GM23338 (cell line): Measurements from ENCODE around the gene TTC27. TPM values are rescaled to one million over a fixed set of nuclear protein-coding genes. Genes with fewer than 3 reads are reported as not detected.
A peak's percentile ranks its signal among the peaks of the same experiment; 100 is the strongest.

ENCODE experiments used
- ATAC-seq: fragments of 200-7000 bp; cut with Tn5 transposase; 3 replicates; pipeline ENCODE4 v1.9.1; 2020
- DNase-seq: peaks from one replicate; pipeline ENCODE4 v3.0.0-alpha.2; 2015; ENCODE audit warnings: low spot score
- H2AFZ ChIP-seq: fragments of 200-600 bp; sonication (generic); 2 replicates; pipeline ENCODE4 v1.8.0; 2016; ENCODE audit warnings: antibody characterized with exemption, mild to moderate bottlenecking, moderate library complexity
- H3F3A ChIP-seq: fragments of 200-600 bp; sonication (generic); replicated peaks from 2 replicates; pipeline ENCODE4 v1.8.0; 2017; ENCODE audit warnings: antibody characterized with exemption, mixed run types, low read depth
- H3K27ac ChIP-seq: fragments of 200-600 bp; sonication (generic); 2 replicates; pipeline ENCODE4 v1.6.1; 2016; ENCODE audit warnings: low read depth
- H3K27me3 ChIP-seq: fragments of 200-600 bp; sonication (generic); 2 replicates; pipeline ENCODE4 v1.8.0; 2016; ENCODE audit warnings: mild to moderate bottlenecking, mixed run types, moderate library complexity; ENCODE audit not compliant: insufficient read depth
- H3K36me3 ChIP-seq: fragments of 200-600 bp; sonication (generic); 2 replicates; pipeline ENCODE4 v1.8.0; 2016; ENCODE audit warnings: mild to moderate bottlenecking; ENCODE audit not compliant: insufficient read depth
- H3K4me1 ChIP-seq: fragments of 200-600 bp; sonication (generic); 2 replicates; pipeline ENCODE4 v1.8.0; 2016; ENCODE audit warnings: mild to moderate bottlenecking, moderate library complexity; ENCODE audit not compliant: insufficient read depth
- H3K4me2 ChIP-seq: fragments of 200-600 bp; sonication (generic); 2 replicates; pipeline ENCODE4 v1.7.1; 2017; ENCODE audit warnings: mixed run types
- H3K4me3 ChIP-seq: fragments of 200-600 bp; sonication (generic); 2 replicates; pipeline ENCODE4 v1.6.1; 2016; ENCODE audit warnings: mixed run types
- H3K79me2 ChIP-seq: fragments of 200-600 bp; sonication (generic); replicated peaks from 2 replicates; pipeline ENCODE4 v1.8.0; 2017; ENCODE audit warnings: mild to moderate bottlenecking; ENCODE audit not compliant: insufficient read depth
- H3K9me2 ChIP-seq: fragments of 200-600 bp; sonication (generic); 2 replicates; pipeline ENCODE4 v1.8.0; 2017; ENCODE audit not compliant: insufficient read depth
- H4K20me1 ChIP-seq: fragments of 200-600 bp; sonication (generic); replicated peaks from 2 replicates; pipeline ENCODE4 v1.8.0; 2017; ENCODE audit warnings: mild to moderate bottlenecking; ENCODE audit not compliant: insufficient read depth
- H3K27ac Mint-ChIP-seq: 2 replicates; pipeline ENCODE4 v1.8.0; 2020; ENCODE audit warnings: inconsistent platforms, mild to moderate bottlenecking, moderate library complexity, mixed read lengths
- H3K27me3 Mint-ChIP-seq: 3 replicates; pipeline ENCODE4 v1.8.0; 2022; ENCODE audit warnings: low read depth, mild to moderate bottlenecking, moderate library complexity, mixed read lengths, inconsistent platforms; ENCODE audit not compliant: insufficient read depth, poor library complexity
- H3K36me3 Mint-ChIP-seq: 3 replicates; pipeline ENCODE4 v1.8.0; 2021; ENCODE audit warnings: low read depth, mild to moderate bottlenecking, inconsistent platforms, moderate library complexity, mixed read lengths
- H3K4me1 Mint-ChIP-seq: 3 replicates; pipeline ENCODE4 v1.8.0; 2020; ENCODE audit warnings: mild to moderate bottlenecking, inconsistent platforms, mixed read lengths
- H3K4me3 Mint-ChIP-seq: 3 replicates; pipeline ENCODE4 v1.8.0; 2021; ENCODE audit warnings: moderate library complexity, mild to moderate bottlenecking, inconsistent platforms, mixed read lengths
- H3K9me3 Mint-ChIP-seq: 3 replicates; pipeline ENCODE4 v1.8.0; 2020; ENCODE audit warnings: moderate library complexity, mild to moderate bottlenecking, inconsistent platforms, mixed read lengths
- EZH2 ChIP-seq: fragments of 200-600 bp; sonication (generic); IDR thresholded peaks from one replicate; pipeline ENCODE4 v1.8.0; 2017; ENCODE audit warnings: antibody characterized with exemption, mild to moderate bottlenecking, low read depth; ENCODE audit not compliant: unreplicated experiment
- EZH2phosphoT487 ChIP-seq: fragments of 200-600 bp; sonication (generic); IDR thresholded peaks from one replicate; pipeline ENCODE4 v1.8.1; 2018; ENCODE audit warnings: antibody characterized with exemption; ENCODE audit not compliant: unreplicated experiment
- JUNB ChIP-seq: IDR thresholded peaks from one replicate; pipeline ENCODE4 v1.6.1; 2016; ENCODE audit warnings: antibody characterized with exemption; ENCODE audit not compliant: unreplicated experiment
- POLR2AphosphoS5 ChIP-seq: IDR thresholded peaks from 2 replicates; pipeline ENCODE4 v1.6.1; 2016; ENCODE audit warnings: antibody characterized with exemption, low read depth
- STAT1 ChIP-seq: IDR thresholded peaks from one replicate; pipeline ENCODE4 v1.6.1; 2016; ENCODE audit warnings: antibody characterized with exemption; ENCODE audit not compliant: unreplicated experiment
- ZNF114 ChIP-seq: fragments of 250-450 bp; sonication (Bioruptor Pico); IDR thresholded peaks from 2 replicates; pipeline ENCODE4 v1.5.0; 2020; ENCODE audit warnings: mild to moderate bottlenecking, moderate library complexity
- ZNF331 ChIP-seq: fragments of 250-450 bp; sonication (Bioruptor Pico); IDR thresholded peaks from 2 replicates; pipeline ENCODE4 v1.5.0; 2020; ENCODE audit warnings: low read depth, mild to moderate bottlenecking, moderate library complexity
- polyA plus RNA-seq: library from polyadenylated mRNA; unstranded; fragments of >200 nt; fragmentation: Nextera tagmentation; extraction: Ambion mirVana; gene quantifications from 2 replicates; pipeline ENCODE4 v1.2.1, GENCODE V29; 2016
- total RNA-seq: library from RNA; depleted of rRNA; stranded (reverse); fragments of >200 nt; shearing (Covaris generic); gene quantifications from 2 replicates; pipeline ENCODE4 v1.2.3, GENCODE V29; 2014
- TF ChIP-seq, protein P1 (sequence below): IDR thresholded peaks from one replicate; pipeline ENCODE4 v1.6.1; 2018; ENCODE audit warnings: antibody characterized with exemption; ENCODE audit not compliant: unreplicated experiment
- TF ChIP-seq, protein P2 (sequence below), 2 experiments: fragments of 200-600 bp in 1 of 2; sonication (generic) in 1 of 2; conservative IDR thresholded peaks; 2 replicates each; pipeline versions ENCODE4 v1.5.1 to v1.6.1; 2016 to 2017; ENCODE audit warnings: antibody characterized with exemption in 2 of 2, low read depth in 2 of 2, mild to moderate bottlenecking in 2 of 2, moderate library complexity in 1 of 2
- TF ChIP-seq, protein P3 (sequence below): fragments of 250-450 bp; sonication (Bioruptor Pico); IDR thresholded peaks from 2 replicates; pipeline ENCODE4 v1.5.0; 2020; ENCODE audit warnings: mild to moderate bottlenecking, moderate library complexity

The TTC27 gene
- total and polyA plus RNA-seq, 2 experiments from 2014 or later, result 11.8 to 41.3 TPM

DNA sequence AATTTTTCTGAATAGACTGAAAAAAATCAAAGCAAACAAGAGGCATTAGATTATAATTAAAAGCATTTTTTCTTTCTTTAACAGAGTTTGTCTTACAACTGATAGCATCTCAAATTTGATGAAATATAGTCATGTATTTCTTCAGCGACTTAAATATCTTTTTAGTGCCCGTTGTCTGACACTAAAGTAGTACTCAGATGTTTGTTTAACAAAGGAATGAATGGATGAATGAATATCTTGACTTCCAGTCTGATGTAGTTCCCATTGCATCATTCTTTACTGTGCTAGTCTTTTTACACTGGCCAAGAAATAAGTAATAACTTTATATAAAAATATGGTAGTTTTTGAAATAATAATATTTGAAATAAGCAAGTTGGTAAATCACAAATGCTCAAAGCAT, 111.1 kb downstream of the TTC27 start (continued):
- TF ChIP-seq, protein P1, sequence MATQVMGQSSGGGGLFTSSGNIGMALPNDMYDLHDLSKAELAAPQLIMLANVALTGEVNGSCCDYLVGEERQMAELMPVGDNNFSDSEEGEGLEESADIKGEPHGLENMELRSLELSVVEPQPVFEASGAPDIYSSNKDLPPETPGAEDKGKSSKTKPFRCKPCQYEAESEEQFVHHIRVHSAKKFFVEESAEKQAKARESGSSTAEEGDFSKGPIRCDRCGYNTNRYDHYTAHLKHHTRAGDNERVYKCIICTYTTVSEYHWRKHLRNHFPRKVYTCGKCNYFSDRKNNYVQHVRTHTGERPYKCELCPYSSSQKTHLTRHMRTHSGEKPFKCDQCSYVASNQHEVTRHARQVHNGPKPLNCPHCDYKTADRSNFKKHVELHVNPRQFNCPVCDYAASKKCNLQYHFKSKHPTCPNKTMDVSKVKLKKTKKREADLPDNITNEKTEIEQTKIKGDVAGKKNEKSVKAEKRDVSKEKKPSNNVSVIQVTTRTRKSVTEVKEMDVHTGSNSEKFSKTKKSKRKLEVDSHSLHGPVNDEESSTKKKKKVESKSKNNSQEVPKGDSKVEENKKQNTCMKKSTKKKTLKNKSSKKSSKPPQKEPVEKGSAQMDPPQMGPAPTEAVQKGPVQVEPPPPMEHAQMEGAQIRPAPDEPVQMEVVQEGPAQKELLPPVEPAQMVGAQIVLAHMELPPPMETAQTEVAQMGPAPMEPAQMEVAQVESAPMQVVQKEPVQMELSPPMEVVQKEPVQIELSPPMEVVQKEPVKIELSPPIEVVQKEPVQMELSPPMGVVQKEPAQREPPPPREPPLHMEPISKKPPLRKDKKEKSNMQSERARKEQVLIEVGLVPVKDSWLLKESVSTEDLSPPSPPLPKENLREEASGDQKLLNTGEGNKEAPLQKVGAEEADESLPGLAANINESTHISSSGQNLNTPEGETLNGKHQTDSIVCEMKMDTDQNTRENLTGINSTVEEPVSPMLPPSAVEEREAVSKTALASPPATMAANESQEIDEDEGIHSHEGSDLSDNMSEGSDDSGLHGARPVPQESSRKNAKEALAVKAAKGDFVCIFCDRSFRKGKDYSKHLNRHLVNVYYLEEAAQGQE, result no peak
- TF ChIP-seq ZNF114 (CRISPR knock-in tag), result no peak

DNA sequence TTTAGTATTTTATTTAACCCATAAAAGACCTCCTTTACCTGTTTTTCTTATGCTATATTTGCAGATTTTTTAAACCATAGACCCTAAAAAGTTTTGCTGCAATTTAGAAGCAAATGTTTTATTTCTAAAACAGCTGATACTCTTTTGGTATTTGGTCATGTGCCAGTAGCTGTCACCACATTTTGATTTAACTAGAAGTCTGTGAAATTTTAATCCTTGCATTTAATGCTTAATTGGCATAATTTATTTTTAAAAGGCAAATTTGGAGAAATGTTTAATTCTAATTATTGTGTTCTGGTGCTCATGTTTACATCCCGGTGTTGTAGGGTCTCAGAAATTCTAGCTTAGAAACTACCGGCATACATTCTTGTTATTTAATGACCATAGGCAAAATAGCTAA, 111.8 kb downstream of the TTC27 start:
- ATAC-seq (no peak), DNase-seq (no peak)
- no peaks in the 10 kb centered on the region for H3F3A ChIP-seq
- no peaks in the 10 kb centered on the region for H4K20me1 ChIP-seq
- H3K4me3 Mint-ChIP-seq, result no peak overlapping the region
- H3K27ac Mint-ChIP-seq, result peak overlapping the region; percentile 82
- no peaks in the 10 kb centered on the region for H3K9me3 Mint-ChIP-seq
- H3K27me3 Mint-ChIP-seq, result no peaks in the 10 kb centered on the region
- no peak overlapping the region for H3K4me3 ChIP-seq
- no peaks in the 10 kb centered on the region for H3K9me2 ChIP-seq
- no peak overlapping the region for H3K4me2 ChIP-seq
- no peaks in the 10 kb centered on the region for H3K4me1 ChIP-seq
- no peaks in the 10 kb centered on the region for H3K36me3 ChIP-seq
- no peak overlapping the region for H2AFZ ChIP-seq
- H3K27ac ChIP-seq, result no peak overlapping the region
- no peaks in the 10 kb centered on the region for H3K27me3 ChIP-seq
- peaks cover 9% of the 10 kb centered on the region; the same call in 2 of the 3 replicates for H3K4me1 Mint-ChIP-seq
- H3K79me2 ChIP-seq, result no peaks in the 10 kb centered on the region
- H3K36me3 Mint-ChIP-seq, result no peaks in the 10 kb centered on the region
- TF ChIP-seq, protein P2, sequence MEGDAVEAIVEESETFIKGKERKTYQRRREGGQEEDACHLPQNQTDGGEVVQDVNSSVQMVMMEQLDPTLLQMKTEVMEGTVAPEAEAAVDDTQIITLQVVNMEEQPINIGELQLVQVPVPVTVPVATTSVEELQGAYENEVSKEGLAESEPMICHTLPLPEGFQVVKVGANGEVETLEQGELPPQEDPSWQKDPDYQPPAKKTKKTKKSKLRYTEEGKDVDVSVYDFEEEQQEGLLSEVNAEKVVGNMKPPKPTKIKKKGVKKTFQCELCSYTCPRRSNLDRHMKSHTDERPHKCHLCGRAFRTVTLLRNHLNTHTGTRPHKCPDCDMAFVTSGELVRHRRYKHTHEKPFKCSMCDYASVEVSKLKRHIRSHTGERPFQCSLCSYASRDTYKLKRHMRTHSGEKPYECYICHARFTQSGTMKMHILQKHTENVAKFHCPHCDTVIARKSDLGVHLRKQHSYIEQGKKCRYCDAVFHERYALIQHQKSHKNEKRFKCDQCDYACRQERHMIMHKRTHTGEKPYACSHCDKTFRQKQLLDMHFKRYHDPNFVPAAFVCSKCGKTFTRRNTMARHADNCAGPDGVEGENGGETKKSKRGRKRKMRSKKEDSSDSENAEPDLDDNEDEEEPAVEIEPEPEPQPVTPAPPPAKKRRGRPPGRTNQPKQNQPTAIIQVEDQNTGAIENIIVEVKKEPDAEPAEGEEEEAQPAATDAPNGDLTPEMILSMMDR (conservative IDR thresholded peaks at IDR 0.05; ENCODE audit: low read depth in 2 of 2), result no peak
- TF ChIP-seq JUNB (no peak), EZH2phosphoT487 (no peak), STAT1 (no peak), ZNF114 (CRISPR knock-in tag) (no peak), POLR2AphosphoS5 (no peak), ZNF331 (CRISPR knock-in tag) (no peak), EZH2 (no peak)
- TF ChIP-seq, protein P3, sequence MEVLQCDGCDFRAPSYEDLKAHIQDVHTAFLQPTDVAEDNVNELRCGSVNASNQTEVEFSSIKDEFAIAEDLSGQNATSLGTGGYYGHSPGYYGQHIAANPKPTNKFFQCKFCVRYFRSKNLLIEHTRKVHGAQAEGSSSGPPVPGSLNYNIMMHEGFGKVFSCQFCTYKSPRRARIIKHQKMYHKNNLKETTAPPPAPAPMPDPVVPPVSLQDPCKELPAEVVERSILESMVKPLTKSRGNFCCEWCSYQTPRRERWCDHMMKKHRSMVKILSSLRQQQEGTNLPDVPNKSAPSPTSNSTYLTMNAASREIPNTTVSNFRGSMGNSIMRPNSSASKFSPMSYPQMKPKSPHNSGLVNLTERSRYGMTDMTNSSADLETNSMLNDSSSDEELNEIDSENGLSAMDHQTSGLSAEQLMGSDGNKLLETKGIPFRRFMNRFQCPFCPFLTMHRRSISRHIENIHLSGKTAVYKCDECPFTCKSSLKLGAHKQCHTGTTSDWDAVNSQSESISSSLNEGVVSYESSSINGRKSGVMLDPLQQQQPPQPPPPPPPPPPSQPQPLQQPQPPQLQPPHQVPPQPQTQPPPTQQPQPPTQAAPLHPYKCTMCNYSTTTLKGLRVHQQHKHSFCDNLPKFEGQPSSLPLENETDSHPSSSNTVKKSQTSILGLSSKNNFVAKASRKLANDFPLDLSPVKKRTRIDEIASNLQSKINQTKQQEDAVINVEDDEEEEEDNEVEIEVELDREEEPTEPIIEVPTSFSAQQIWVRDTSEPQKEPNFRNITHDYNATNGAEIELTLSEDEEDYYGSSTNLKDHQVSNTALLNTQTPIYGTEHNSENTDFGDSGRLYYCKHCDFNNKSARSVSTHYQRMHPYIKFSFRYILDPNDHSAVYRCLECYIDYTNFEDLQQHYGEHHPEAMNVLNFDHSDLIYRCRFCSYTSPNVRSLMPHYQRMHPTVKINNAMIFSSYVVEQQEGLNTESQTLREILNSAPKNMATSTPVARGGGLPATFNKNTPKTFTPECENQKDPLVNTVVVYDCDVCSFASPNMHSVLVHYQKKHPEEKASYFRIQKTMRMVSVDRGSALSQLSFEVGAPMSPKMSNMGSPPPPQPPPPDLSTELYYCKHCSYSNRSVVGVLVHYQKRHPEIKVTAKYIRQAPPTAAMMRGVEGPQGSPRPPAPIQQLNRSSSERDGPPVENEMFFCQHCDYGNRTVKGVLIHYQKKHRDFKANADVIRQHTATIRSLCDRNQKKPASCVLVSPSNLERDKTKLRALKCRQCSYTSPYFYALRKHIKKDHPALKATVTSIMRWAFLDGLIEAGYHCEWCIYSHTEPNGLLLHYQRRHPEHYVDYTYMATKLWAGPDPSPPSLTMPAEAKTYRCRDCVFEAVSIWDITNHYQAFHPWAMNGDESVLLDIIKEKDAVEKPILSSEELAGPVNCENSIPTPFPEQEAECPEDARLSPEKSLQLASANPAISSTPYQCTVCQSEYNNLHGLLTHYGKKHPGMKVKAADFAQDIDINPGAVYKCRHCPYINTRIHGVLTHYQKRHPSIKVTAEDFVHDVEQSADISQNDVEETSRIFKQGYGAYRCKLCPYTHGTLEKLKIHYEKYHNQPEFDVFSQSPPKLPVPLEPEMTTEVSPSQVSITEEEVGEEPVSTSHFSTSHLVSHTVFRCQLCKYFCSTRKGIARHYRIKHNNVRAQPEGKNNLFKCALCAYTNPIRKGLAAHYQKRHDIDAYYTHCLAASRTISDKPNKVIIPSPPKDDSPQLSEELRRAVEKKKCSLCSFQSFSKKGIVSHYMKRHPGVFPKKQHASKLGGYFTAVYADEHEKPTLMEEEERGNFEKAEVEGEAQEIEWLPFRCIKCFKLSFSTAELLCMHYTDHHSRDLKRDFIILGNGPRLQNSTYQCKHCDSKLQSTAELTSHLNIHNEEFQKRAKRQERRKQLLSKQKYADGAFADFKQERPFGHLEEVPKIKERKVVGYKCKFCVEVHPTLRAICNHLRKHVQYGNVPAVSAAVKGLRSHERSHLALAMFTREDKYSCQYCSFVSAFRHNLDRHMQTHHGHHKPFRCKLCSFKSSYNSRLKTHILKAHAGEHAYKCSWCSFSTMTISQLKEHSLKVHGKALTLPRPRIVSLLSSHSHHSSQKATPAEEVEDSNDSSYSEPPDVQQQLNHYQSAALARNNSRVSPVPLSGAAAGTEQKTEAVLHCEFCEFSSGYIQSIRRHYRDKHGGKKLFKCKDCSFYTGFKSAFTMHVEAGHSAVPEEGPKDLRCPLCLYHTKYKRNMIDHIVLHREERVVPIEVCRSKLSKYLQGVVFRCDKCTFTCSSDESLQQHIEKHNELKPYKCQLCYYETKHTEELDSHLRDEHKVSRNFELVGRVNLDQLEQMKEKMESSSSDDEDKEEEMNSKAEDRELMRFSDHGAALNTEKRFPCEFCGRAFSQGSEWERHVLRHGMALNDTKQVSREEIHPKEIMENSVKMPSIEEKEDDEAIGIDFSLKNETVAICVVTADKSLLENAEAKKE (CRISPR knock-in tag), result no peak
- TF ChIP-seq, protein P1, result no peak
